ENCODE results near the gene NDUFB2.
A peak's percentile ranks its signal among the peaks of the same experiment; 100 is the strongest.
"Not testable (repeated sequence)": the region's sequence is repeated elsewhere in the genome, so short reads cannot be mapped to it uniquely, and the experiment has no call there.

Gene NDUFB2

DNA sequence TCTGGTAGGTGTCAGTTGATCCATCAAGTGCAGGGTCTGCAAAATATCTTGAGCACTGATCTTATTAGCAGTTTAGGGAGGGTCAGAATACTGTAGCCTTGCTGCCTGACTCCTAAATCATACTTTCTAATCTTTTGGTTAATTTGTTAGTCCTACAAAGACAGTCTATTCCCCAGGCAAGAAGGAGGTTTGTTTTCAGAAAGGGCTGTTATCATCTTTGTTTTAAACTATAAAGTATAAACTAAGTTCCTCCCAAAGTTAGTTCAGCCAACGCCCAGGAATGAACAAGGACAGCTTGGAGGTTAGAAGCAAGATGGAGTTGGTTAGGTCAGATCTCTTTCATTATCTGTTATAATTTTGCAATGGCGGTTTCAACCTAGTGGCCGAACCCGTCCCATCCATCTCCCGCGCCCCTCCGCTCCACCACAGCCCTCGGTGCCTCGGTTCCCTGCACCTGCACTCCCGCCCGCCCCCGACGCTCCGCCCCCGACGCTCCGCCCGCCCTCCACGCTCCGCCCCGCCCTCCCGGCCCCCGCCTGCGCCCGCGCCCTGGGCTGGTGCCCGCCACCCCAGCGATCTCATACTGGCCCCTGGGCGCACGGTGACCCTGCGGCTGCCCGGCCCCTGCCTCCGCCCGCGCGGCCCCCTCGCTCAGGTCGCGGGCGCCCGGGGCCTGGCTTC, 24.0 kb upstream of the NDUFB2 start, which contains the start of gene ADCK2:
ADCK2 (plus strand) TSS at position 564 of the 681 bp plus-strand sequence. CDS start 386 bp downstream, outside the sequence.
- peak; percentile 50 for DNase-seq (ENCODE audit: low spot score)

DNA sequence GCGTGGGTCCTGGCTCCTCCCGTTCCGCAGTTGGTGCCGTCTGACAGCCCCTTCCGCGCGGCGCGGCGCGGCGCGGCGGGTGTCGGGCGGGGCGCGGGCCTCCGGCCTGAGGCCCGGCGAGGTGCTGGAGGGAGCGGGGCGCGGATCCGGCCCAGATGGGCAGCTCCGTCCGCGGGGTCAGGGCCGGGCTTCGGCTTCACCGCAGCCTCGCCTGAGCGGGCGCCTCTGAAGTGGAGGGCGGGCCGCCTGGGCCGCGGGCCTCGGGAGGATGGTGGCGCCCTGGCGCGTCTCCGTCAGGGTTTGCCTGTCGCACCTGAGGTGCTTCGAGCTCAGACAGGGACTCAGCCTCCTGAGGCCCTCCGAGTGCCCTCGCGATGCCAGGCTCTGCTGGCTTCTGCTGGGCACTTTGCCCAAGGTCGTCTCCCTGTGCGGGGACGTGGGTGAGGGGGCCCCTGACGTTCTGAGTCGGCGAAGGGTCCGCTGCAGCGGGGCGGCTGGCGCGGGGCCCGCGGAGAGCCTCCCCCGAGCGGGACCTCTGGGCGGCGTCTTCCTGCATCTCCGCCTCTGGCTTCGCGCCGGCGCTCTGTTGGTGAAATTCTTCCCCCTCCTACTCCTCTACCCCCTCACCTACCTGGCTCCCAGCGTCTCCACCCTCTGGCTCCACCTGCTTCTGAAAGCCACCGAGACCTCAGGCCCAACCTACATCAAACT, 23.3 kb upstream of the NDUFB2 start:
- DNase-seq (ENCODE audit: low spot score) = no peak

DNA sequence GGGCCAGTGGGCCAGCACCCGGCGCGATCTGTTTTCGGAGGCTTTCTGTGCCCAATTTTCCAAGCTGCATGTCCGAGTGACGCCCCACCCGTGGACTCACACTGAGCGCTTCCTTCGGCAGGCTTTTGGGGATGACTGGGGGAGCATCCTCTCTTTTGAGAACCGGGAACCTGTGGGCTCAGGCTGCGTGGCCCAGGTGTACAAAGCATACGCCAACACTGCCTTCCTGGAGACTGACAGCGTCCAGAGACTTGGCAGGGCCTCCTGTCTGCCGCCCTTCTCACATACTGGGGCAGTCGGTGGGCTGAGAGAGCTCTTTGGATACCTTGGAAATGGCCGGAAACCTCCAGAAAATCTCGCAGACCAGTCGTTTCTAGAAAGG, 22.7 kb upstream of the NDUFB2 start:
- DNase-seq (ENCODE audit: low spot score) = no peak

DNA sequence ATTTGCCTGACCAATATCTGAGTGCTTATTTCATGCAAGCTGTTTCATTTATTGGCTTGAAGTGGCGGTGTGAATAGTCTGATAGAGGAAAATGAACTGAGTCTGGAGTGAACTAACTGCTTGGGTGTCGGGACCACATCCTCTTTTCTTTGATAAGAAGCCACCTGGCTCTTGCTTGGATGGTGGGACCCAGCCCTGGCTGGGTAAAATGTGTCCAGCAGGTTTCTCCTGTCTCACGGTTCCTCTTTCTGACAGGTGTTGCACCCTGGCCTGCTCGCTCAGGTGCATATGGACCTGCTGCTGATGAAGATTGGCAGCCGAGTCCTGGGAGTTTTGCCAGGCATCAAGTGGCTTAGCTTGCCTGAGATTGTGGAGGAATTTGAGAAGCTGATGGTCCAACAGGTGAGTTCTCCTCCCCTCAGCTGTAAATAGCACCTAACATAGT, 22.1 kb upstream of the NDUFB2 start:
- no peak for DNase-seq (ENCODE audit: low spot score)

DNA sequence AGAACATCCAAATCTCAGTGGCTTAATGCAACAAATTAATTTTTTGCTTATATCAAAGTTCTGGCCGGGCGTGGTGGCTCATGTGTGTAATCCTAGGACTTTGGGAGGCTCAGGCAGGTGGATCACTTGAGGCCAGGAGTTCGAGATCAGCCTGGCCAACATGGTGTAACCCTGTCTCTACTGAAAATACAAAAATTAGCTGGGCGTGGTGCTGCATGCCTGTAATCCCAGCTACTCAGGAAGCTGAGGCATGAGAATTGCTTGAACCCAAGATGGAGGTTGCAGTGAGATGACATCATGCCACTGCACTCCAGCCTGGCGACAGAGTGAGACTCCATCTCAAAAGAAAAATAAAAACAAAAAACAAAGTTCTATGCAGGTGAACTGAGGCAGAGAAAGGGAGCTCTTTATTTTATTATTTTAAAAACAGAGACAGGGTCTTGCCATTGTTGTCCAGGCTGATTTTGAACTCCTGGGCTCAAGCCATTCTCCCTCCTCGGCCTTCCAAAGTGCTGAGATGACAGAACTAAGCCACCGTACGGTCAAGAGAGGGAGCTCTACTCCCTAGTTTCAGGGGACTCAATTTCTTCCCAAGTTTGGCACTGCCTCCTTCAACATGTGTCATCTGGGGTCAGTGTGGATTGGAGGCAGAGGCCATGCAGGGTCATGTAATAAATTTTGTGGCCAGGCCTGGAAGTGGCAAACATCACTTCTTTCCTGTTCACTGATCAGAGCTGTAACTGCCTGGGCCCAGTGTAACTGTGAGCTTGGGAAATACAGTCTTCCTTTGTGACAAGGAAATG, 21.4 kb upstream of the NDUFB2 start:
- DNase-seq (ENCODE audit: low spot score) = peak; percentile 39

DNA sequence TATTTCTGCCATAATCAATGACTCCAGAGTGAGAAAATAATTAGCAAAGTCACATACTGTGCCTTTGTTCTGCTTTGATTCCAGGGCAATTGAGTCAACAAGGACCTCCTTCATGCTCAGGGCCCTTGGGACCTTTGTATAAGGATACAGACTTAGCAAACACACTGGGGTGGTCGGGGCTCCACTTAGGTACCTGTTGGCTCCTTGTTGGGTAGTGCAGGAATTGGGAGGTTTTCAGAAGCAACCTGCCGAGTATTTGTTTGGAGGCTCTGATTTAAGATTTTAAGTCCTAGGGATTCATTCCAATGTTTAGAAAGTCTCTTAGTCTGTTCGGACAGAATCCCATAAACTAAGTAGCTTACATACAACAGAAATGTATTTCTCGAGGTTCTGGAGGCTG, 20.8 kb upstream of the NDUFB2 start:
- no peak for DNase-seq (ENCODE audit: low spot score)

DNA sequence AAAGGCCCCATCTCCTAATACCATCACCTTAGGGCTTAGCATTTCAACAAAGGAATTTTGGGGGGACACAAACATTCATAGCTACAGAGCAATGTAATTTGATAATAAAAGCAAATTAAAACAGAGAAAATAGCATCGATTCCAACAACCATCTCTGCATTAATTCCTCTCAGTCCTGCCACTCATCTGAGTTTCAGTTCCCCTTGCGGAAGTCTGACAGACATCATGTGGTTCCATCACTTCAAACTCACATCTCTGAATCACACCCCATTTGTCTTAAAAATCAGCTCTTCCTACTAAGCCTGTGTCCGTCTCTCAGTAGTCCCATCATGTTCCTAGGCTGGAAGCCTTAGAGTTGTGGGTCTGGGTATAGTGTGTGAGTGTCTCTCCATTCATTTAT, 20.2 kb upstream of the NDUFB2 start:
- no peak for DNase-seq (ENCODE audit: low spot score)

DNA sequence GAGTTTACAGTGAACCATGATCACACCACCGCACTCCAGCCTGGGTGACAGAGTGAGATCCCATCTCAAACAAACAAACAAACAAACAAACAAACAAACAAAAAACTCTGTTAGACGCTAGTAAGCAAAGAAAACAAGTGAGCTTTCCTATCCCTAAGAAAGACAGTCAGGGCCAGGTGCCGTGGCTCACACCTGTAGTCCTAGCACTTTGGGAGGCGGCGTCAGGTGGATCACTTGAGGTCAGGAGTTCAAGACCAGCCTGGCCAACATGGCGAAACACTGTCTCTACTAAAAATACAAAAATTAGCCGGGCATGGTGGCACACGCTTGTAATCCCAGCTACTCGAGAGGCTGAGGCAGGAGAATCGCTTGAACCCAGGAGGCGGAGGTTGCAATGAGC, 19.6 kb upstream of the NDUFB2 start:
- DNase-seq (ENCODE audit: low spot score) = not testable (repeated sequence)

DNA sequence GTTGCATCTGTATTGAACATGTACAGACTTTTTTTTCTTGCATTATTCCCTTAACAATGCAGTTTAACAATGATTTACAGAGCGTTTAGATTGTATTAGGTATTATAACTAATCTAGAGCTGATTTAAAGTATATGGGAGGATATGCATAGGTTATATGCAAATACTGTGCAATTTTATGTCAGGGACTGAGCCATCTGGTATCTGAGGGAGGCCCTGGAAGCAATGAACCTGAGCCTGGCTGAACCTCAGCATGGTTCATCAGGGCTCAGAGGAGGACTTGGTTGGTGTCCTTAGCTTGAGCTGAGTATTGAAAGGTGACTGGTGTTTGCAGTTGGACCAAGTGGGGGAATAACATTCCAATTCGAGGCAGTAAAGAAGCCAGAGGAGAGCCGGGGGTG, 19.0 kb upstream of the NDUFB2 start:
- DNase-seq (ENCODE audit: low spot score) = no peak

DNA sequence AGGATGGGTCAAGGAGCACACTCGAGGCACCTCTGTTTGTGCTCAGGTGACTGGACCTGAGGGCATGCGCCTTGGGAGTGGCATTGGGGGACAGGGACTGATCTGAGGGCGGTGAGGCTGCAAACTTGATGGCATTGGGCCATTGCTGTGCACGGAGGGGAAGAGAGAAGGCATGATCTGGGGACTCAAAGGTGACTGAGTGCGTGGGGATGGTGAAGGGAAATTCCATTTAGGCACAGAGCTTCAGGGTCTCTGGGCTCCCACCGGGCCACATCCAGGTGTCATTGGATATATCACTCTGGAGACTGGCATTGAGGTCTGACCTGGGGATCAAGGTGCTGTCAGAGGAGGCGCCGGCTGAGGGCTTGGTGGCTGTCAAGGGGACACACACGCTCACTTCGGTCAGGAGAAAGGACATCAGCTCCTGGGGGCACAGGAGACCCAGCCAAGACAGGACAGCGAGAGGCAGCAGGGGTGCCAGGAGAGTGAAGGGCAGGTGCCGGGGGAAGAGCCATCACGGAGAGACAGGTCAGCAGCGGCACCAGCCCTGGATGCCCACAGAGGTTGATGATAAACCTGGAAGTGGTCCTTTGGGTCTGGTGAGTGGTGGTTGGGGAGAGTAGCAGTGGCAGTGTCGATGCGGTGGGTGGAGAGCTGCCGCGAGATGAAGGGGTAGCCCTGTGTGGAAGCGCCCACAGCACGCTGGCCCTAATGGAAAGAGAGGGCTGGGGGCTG, 18.3 kb upstream of the NDUFB2 start:
- no peak for DNase-seq (ENCODE audit: low spot score)

DNA sequence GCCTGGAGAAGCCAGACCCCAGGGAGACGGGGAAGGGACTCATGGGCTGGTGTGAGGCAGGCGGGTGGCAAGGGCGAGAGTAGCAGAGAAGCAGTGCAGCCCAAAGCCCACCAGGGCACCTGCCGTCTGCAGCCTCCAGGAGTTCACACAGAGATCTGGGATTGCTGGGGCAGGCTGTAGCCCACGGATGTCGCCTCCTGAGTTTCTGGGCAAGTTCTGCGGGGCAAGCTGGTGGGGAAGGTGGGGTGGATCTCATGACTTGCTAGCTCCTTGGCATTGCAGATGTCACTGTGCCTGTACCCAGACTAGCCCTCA, 17.7 kb upstream of the NDUFB2 start:
- no peak for DNase-seq (ENCODE audit: low spot score)

DNA sequence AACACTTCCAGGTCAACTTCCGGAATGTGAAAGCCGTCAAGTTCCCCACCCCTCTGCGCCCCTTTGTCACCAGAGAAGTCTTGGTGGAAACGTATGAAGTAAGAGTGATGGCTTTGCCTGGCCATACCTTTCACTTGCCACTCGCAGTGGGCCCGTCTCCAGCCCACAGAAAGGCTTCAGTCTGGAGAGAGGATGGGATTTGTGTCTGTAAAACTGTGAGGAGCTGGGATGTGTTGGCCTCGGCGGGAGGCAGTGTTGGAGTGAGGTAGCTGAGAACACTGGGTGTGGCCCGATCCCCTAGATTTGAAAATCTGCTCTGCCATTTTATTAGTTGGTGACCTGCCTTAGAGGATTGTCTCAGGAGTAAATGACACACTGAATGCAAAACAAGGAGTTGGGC, 17.3 kb upstream of the NDUFB2 start:
- no peak for DNase-seq (ENCODE audit: low spot score)

DNA sequence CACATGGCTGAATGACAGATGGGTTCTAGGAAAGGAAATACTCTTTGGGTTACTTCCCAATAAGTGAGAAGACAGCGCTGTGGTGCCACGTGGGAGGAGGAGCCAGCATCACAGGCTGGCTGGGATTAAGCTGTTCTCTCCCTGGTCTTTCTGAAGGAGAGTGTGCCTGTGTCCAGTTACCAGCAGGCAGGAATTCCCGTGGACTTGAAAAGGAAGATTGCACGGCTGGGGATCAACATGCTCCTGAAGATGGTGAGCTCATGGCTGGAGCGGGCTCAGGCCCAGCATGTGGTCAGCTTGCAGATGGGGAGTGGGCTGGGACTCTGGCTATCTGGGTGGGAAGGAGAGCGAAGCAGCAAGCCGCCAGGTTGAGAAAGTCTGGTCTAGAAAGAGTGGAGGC, 15.6 kb upstream of the NDUFB2 start:
- DNase-seq (ENCODE audit: low spot score) = no peak

DNA sequence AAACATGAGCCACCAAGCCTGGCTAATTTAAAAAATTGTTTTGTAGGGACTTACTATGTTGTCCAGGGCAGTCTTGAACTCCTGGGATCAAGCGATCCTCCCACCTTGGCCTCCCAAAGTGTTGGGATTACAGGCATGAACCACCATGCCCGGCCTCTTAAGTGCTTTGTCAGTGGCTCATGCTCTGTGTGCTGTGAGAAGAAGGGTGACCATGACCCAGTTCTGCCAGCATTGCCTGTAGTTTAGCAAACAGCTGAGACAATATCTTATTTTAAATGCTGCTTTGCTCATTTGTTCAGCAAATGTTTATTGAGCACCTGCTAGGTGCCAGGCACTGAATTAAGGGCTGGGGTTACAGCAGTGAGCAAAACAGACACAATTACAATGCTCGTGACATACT, 14.7 kb upstream of the NDUFB2 start:
- no peak for DNase-seq (ENCODE audit: low spot score)

DNA sequence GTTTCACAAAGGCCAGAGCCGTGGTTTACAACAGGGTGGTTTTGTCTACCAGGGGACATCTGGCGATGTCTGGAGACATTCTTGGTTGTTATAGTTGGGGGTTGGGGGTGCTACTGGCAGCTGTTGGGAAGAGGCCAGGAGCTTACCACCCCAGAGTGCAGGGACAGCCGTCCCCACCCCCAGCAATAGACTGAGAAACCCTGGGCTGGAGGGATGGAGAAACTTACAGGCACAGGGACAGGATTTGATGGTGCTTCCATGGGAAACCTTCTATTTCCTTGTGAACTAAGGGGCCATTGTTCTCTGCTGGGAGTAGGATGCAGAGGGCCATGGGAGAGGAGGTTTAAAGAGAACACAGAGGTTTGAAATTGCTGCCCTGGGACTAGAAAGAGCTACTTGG, 12.9 kb upstream of the NDUFB2 start:
- no peak for DNase-seq (ENCODE audit: low spot score)

DNA sequence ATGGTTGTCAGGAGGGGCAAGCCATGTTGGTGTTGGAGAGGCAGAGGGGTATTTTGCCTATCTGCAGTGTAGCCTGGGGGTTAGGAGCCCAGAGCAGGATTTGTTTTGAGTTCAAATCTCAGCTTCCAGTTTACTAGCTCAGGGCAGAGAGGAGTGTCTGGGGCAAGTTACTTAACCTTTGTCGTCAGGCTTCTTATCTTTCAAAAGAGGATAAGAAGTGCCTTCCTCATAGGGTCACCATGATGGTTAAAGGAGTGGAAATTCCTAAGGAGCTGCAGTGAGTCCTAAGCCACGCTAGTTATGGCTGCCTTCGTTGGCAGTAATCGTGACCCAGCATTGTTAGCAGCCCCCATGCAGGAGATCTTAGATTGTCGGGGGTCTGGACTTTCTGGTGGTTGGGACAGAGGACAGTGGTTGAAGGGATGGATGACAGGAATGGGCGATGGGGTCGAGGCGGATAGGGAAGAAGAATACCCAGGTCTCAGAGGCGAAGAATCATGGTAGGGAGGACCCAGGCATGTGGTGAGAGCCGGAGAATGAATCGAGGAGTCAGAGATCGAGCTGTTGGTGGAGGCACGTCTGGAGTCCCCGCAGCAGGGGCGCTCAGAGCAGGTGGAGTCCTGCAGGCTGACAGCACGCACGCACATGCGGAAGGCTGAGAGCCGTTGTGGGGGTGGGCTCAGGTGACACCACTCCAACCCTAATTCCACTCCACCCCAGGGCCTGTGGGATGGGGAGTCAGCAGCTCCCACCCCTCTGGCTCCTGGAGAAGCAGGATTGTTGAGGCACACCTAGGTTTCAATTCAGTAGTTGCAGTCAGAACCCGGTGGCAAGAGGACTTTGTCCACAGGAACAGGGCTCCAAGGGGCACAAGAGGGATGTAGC, 12.2 kb upstream of the NDUFB2 start:
- DNase-seq (ENCODE audit: low spot score) = no peak

DNA sequence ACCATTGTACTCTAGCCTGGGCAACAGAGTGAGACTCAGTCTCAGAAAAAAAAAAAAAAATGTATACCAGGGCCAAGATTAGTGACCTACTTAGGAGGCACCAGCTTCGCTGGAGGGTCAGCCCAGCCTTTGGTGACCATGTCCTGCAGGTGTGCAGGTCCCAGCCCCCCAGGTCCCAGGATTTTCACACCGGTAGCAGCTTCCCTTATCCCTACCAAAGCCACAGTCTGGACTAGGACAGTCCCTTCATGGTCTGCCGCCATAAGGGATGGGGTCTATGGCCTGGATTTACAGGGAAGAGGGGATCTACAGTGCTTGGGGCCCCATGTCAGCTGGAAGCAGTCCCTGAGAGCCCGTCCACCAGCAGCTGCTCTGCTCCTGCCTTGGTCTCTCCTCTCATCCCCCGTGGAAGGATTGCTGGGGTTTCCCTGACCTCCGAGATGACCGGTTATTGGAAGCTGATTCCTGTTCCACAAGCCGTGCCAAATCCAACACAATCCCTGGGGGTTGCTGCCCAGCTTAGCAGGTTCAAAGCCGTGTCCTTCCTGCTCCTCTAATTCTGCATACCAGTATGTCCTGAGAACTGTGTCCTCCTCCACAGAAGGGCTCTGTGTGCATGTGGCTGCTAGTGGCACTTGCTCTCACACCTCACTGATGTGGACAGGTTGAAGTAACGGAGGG, 11.0 kb upstream of the NDUFB2 start:
- DNase-seq (ENCODE audit: low spot score) = no peak

DNA sequence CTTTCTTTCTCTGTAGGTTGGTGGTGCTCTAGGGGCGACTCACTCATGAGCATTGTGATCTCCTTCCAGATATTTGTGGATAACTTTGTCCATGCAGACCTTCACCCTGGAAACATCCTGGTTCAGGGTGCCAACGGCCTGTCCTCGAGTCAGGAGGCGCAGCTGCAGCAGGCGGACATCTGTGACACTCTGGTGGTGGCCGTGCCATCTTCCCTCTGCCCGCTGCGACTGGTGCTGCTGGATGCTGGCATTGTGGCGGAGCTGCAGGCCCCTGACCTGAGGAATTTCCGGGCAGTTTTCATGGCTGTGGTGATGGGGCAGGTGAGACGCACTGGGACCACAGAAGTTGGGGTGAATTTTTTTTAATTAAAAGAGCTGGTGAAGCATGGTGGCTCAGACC, 9.6 kb upstream of the NDUFB2 start:
- no peak for DNase-seq (ENCODE audit: low spot score)

DNA sequence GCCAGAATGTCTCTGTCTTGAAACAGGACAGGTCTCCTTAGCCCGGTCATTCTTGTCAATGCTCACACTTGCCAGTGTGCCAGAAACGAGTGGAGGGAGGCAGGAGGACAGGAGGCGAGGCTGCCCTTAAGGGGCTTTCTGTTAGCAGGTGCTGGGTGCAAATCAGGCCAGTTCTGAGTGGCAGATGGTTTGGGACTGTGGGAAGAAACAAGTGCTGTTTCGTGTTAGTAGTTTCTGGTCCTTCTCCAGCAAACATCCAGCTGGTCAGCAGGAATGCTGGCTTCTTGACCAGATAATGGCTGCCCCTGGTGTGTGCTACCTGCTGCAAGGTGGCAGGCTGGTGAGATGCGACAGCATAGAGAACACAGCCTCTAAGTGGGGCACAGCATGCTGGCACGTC, 8.2 kb upstream of the NDUFB2 start:
- no peak for DNase-seq (ENCODE audit: low spot score)

Measured in SK-N-DZ (cell line).